PC-9 (cell line): ENCODE results near the gene RGS11.

Source experiments
- CTCF ChIP-seq: fragments of 200-600 bp; sonication (generic); conservative IDR thresholded peaks from 2 replicates; pipeline ENCODE4 v1.6.1; 2017; ENCODE audit warnings: mixed run types, antibody characterized with exemption, mild to moderate bottlenecking, moderate library complexity
- EZH2 ChIP-seq: fragments of 200-600 bp; sonication (generic); IDR thresholded peaks from 2 replicates; pipeline ENCODE4 v1.8.0; 2017; ENCODE audit warnings: antibody characterized with exemption, low read depth

GRCh38 chr16:269061-269796 is 6.5 kb downstream of the RGS11 start:
- no peak for TF ChIP-seq CTCF
- no peak for TF ChIP-seq EZH2
